ENCODE data around the gene SHROOM2.

The SHROOM2 gene

DNA sequence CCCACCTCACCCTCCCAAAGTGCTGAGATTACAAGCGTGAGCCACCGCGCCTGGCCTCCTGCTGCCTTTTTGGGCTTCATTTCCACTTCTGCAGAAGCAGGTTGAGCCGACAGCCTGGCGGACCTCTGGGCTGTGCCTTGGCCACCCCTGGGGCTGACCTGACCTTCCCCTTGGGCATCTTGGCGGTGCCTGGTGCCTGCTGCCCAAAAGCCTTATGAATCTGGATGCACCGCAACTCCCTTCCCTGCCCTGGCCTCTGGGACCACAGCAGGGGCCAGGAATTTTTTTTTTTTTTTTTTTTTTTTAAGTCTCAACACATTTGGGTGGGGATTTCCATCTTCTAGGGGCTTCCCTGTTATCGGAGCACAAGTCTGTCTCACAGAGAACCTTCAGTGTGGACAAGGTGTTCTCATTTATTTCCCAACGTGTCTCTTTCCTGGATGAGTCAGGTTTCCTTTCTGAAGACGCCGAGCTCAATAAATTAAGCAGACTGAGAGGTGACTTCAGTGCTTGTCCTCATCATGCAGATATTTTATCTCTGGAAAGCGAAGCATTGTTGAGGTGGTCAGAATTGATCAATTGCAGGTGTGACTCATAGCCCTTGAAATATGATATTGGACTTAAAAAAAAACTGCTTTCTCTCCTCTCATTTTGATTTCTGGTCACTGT is 79.7 kb downstream of the SHROOM2 start:
- DNase-seq (ENCODE audit: low read depth), result no peak

DNA sequence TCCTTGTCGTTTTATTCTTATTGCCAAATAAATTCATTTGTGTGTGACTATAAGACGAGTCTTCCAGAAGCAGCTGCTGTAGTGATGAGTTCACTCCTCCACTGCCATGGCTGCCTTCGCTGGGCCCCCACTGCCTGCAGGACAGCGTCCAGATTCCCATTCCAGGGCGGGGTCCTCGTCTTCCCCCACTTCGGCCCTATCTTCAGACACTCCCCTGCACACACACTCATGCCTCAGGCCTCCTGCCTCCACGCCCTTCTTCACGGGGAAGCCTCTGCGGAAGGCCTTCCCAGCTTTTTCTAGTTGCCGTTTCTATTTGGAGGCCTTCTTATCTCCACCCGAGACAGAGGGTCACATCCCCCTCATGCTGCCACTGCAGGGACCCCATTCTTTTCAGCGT is 80.4 kb downstream of the SHROOM2 start:
- DNase-seq (ENCODE audit: low read depth), result no peak

DNA sequence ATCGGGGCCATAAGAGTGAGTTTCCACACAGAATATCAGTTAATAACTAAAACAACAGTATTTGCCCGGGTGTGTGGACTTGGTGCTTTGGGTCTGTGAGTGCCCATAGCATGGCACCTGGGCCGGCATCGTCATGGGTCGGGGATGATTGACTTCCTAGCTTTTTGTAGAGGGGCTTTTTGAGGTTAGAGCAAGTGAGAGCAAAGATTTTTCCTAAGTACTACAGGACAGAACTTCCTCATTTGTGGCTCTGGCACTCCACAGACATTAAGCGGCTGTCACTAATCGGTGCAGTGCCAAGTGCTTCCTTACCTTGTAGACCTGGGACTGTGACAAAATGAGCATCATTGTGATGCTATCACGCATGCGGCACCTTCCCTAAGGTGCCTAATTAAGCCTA is 81.0 kb downstream of the SHROOM2 start:
- DNase-seq (ENCODE audit: low read depth), result no peak

DNA sequence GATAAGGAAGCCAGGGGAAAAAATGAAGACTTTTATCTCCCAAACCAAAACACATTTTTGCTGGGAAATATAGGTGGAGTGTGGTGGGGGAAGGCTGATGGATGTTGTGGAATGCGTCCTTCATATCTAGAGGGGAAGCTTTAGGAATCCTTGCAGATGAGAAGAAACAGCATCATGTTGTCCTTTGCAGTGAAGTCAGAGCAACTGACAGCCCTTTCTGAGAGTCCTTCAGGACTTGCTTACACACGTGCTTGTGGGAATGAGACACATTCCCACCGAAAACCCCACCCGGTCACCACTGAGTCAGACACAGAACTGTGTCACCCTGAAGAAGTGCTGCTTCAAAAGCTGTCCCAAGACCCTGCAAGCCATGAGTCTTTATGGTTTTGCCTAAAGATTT is 81.5 kb downstream of the SHROOM2 start:
- no peak for DNase-seq (ENCODE audit: low read depth)

DNA sequence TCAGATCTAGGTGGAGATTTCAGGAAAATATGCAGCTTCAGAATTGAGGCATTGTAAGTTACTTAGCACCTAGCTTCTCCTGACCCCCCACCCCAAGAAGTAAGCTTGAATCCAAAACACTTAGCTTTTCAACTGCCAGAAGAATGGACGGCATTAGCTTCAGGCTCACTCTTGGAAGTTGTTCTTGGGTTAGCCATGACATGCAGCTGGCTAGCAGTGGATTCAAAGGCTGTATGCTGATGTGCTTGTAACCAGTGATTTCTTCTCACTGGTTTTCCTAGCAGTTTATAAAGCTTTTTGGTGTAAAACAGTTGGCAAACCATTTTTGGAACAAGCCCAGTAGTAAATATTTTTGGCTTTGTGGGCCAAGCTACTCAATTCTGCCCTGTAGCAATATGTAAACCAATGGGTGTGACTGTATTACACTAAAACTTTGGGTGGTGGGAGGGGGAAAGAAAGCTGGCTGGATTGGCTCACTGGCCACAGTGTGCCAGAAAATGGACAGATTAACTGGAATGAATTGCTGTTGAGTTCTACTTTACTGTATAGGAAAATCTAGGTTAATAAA is 85.6 kb downstream of the SHROOM2 start:
- no peak for DNase-seq (ENCODE audit: low read depth)

DNA sequence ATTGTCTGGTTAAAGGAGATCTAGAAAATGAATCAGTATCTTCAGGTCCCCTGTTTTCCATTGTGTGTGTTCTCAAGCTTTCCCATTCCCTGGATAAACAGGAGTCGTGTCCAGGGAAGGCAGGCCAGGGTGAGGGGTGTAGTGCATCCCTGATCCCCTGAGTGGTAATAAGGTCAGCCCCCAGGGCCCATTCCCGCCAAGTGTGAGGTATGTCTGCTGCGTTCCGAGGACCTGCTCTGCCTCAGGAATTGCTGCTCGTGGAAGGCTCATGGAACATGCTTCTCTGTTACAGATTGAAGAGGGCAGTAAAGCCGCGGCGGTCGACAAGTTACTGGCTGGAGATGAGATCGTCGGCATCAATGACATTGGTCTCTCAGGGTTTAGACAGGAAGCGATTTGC is 87.1 kb downstream of the SHROOM2 start:
- DNase-seq (ENCODE audit: low read depth), result no peak

DNA sequence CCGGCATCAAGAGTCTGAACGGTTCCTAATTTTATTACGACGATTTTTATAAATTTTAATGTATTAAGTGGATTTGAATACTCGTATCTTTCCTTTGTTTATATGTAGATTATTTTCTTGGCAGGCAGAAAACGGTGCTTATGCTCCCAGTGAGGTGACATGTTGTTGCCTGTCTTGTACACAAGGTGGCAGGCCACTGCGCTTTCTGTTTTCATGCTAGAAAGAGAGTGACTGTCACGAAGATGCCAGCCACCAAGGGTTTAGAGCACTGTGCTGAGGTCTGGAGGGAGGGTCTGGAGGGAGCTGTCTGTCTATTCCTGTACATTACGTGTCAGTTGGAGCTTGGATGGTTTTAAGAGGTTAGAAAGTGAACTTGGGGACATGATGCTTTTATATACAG is 87.7 kb downstream of the SHROOM2 start:
- no peak for DNase-seq (ENCODE audit: low read depth)

DNA sequence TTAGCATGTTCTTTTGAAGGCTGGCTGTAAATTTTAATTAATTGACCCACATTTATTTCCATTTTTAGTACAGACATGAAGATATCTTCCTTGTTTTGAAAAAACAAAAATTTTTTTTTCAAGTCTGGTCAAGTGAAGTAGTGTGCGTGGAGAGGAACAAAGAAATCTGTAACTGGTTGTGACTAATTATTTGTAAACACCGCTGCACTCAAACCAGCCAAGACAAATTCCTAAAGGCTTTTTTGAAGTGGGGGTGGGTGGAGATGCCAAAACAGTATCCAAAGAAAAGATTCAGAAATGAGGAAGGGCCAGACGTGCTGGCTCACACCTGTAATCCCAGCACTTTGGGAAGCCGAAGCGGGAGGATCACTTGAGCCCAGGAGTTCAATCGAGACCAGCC is 88.3 kb downstream of the SHROOM2 start:
- no peak for DNase-seq (ENCODE audit: low read depth)

DNA sequence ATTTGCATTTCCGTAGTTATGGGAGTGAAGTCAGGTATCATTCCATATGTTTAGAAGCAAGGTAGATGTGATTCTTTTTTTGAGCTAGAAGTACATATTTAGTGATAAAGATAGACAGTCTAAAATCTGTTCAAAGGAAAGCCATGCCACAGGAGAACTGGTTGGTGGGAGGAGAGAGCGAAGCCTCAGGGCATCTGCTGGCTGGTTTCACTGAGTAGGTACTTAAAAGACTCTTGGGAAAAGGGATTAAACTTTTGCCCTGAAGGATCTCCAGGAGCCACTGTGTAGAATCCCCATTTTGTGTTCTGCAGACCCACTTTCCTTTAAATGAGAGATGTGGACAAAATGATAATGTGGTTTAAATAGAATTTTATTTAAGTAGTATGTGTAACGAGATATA is 89.6 kb downstream of the SHROOM2 start:
- DNase-seq (ENCODE audit: low read depth), result no peak

DNA sequence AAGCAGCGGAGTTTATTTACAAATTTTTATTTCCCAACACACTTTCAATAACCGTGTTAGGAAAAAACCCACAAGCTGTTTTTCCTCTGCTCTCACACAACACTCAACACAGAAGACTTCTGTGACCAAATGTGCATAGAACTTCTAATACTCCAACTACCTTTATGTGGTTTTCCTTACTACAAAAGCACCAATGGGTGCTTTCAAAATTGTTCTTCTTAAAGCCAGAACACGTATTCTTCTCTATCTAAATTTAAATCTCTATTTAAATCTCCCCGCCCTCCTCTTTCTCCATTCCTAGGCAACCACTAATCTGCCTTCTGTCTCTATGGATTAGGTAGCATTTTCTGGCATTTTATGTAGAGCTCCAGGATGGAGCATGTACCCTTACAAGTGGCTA is 90.0 kb downstream of the SHROOM2 start:
- DNase-seq (ENCODE audit: low read depth), result no peak

DNA sequence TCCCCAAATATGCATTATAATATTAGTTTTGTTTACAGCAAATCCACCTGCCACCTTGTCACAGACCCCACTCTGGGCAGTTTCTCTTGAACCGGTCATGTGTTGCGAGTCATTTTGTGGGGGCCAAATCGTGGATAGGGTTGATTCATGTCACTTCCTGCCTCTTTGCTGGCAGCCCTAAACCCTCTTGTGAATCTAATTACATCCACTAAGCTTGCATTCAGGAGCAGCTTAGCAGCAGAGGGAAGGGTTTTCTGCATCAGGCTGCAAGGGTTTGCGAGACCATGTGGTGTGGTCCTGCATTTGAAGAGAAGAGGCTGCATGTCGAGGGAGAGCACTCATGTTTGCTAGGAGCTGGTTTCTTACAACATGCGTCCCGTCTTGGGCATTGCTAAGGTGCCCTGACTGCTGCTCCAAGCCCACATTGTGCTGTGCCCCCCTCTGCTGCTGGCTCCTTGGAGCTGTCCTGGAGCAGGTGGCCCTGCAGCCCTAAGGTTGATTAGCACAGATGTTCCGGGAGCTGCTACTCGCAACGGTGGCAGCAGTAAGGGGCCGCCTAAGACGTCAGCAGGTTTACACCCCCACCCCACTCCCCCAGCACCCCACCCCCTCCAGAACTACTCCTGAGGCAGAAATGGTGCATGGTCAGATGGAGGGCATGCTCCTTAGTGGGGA is 92.1 kb downstream of the SHROOM2 start:
- no peak for DNase-seq (ENCODE audit: low read depth)

DNA sequence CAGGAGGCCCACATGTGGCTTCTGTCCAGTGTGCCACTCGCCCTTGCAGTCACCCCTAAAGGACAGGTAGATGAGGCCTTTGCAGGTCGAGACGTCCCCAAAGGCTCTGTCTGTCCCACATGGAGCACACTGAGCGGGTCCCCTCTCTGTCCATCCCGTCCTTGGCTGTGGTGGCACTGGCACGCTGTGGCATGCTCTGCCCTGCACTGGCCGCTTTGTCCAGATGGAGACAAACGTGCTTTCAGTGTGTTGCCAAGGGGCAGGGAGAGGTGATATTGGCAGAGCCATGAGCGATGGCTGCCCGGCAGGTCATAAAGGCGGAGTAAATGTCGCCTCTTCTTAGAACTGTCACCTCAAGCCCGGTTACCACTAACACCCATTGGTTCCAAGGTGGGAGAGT is 94.0 kb downstream of the SHROOM2 start:
- DNase-seq (ENCODE audit: low read depth), result no peak

DNA sequence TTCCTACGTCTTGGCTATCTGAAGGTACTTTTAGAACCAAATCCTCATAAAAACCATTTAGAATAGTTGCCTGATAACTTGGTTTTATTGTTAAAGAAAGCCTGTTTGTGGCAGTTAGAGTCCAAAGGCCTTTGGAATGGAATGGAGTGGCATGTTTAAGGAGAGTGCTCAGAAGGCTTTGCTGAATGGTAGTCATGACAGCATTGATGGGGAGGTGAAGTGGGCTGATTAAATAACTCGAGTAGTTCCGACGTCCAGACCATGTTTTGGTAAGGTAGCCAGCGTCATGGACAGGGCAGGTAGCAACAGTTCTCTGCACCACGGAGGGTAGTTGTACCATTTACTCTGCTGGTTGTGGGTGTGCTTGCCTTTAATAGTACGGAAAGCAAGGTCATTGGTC is 94.6 kb downstream of the SHROOM2 start:
- no peak for DNase-seq (ENCODE audit: low read depth)

DNA sequence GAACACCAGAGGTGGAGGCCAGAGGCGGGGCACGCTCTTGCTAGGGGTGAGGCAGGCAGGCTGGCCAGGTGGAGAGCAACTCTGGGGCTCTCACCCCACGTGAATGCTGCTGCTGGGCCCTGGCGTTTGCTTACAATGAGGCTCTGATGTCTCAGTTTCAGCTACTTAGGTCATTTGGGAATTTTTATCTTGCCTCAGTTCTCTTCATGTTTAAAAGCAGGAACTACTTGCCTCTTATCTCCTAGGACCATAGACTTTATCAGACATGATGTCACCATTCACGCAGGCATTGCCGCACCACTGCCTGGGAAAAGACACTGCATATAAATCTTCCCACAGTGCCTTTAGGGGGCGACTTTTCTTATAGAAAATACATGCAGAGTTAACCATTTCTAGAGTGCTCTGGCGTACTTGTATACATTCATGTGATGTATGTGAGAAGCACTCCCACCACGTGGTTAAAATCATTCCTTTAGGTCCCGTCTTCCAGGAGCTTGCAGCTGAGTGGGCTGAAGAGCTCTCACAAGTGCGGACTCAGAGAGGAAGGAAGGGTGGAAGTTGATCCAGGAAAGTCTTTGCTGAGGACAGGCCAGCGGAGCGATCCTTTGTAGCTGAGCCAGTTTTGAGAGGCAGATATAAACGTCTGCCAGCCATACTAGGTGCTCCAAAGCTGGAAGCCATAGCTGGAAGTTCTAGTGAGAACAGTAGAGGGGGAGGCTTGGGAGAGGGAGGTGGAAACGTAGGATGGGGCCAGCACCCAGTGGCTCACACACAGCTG is 96.6 kb downstream of the SHROOM2 start:
- DNase-seq (ENCODE audit: low read depth), result no peak

DNA sequence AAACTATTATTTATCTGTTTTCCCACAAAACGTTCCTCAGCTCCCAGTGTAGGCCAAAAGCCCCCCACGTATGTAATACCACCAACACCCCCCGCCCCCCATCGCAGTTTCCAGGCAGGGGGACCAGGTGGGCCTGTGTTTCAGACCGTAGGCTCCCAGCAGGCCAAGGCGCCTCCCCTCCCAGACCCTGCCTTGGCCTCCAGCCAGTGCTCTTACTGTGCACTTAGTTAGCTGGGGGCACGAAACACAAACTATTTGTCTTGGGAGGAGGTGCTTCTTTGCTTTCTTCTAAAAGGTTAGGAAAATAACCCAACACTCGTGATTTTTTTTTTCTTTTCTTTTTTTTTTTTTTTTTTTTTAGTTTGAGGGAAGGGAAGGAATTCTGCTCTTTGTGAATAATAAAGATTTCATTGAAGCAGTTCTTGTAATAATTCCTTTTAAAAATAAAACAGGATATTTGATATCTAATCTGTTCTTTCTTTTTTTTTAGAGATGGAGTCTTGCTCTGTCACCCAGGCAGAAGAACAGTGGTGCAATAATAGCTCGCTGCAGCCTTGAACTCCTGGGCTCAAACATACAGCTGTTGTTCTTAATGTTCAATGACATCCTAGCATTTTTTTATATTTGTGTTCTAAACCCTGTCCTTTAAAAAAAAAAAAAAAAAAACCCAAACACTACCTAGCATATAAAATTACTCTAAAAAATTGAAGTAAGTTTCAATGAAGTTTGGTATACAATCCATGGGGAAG is 98.0 kb downstream of the SHROOM2 start:
- no peak for DNase-seq (ENCODE audit: low read depth)

DNA sequence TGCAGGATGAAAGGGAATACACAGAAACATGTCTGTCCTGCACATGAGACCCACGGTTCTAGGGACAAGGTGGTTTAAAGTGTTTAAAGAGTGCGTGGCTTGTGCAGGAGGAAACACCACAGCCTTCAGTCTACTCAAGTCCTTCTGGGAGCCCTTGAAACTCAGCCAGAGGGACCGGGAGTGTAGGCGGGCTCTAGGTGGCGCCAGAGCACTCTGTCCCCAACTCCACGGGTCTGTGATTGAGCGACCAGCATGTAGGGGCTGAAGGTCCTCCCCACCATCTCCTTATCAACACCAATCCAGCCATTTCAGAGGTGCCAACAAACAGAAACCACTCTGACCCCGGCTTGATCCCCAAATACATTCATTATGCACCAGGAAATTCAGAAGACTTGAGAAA is 98.9 kb downstream of the SHROOM2 start:
- DNase-seq (ENCODE audit: low read depth), result no peak

DNA sequence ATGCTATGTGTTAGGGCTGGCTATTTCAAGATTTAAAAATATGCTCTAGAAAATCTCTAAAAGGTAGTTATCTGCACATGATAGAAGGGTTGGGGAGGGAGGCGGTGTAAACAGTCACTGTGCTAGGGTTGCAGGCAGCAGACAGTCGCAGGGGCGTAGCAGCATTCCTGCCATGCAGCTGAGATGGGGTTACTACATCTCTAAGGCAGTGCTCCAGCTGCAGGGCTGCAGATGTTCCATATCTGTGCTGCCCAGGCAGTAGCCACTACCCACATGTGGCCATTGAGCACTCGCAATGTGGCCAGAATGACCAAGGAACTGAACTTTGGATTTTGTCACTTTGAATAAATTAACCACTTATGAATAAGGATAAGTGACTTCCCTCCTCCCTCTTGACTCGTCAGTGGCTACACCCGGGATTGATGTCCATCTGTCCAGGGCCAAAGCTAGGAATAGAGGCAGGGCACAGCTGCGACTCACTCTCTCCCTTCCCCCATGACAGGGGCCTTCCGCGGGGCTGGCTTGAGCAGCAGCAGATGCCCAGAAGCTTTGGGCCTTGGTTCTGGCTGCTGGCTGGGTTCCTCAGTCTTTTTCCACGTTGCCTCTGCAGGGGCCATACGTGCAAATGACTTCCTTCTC is 101.5 kb downstream of the SHROOM2 start:
- DNase-seq (ENCODE audit: low read depth), result no peak

DNA sequence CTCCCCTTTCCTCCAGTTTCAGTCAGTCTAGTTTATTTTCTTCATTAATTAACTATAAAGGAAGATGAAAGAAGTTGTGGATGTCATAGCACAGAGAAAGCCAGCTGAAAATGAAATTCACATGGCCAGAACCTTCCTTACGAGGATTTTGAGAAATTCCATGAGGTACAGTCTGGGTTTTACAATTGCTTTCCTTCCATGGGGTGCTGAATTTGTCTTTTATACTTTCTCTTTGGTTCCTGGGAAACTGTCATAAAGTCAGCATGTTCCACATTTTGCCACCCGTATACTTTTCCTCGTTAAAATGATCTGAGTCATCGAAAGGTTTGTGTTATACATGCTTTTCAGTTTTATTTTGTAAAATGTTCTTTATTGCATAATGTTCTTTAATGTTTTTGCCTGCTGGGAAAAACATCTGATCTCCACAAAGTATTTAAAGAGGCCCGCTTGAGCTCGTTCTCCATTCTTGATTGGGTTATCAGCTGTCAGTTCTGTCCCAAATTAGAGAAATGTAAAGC is 102.8 kb downstream of the SHROOM2 start:
- DNase-seq (ENCODE audit: low read depth), result no peak

DNA sequence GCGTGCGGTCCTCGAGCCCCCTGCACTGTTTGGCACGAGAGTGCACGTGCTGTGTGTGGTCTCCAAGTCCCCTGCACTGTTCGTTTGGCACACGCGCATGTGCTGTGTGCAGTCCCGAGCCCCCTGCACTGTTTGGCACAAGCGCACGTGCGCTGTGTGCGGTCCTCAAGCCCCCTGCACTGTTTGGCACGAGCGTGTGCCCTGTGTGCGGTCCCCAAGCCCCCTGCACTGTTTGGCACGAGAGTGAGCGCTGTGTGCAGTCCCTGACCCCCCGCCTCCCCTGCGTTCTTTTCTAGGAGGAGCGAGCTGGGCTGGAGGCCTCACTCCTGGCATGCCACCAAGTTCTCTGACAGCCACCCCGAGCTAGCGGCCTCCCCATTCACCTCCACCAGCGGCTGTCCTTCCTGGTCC is 104.5 kb downstream of the SHROOM2 start:
- DNase-seq (ENCODE audit: low read depth), result no peak

DNA sequence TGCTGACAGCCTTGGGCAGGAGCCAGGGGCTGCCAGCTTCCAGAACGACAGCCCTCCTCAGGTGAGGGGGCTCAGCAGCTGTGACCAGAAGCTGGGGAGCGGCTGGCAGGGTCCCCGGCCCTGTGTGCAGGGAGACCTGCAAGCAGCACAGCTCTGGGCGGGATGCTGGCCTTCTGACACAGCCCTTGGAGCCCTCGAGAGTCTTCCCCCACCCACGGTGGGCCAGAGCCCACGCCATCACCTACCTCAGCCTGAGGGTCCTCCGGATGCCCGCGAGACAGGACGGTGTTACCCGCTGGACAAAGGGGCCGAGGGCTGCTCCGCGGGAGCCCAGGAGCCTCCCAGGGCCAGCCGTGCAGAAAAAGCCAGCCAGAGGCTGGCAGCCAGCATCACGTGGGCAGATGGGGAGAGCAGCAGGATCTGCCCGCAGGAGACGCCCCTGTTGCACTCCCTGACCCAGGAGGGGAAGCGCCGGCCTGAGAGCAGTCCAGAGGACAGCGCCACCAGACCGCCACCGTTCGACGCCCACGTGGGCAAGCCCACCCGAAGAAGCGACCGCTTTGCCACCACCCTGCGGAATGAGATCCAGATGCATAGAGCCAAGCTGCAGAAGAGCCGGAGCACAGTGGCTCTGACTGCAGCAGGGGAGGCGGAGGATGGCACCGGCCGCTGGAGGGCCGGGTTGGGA is 109.1 kb downstream of the SHROOM2 start:
- no peak for DNase-seq (ENCODE audit: low read depth)

DNA sequence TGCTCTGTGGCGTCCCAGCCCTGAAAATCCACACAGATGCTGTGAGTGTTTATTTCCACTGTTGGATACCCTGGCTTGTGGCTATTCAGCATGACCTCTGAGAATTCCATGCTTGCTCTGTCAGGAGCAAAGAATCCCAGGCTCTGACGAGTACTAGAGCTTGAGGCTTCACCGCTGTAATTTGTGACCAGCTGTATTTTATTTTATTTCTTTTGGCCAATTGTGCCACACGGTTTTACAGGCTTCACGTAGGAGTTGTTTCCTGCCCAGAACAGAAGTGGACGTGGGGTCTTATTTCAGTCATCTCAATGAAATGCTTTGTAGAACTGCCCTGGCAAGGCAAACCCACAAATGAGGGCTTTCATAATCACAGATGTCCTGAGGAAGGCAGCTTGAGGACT is 111.5 kb downstream of the SHROOM2 start:
- no peak for DNase-seq (ENCODE audit: low read depth)
